Measurements from ENCODE around the gene BRCA2.

BRCA2 gene

GRCh38 chr13:32429433-32429909, 114.2 kb downstream of the BRCA2 start:
- DNase-seq = no peak

- no peak for DNase-seq
Observed at GRCh38 chr13:32430018-32430747, 114.9 kb downstream of the BRCA2 start.

GRCh38 chr13:32431361-32431760, 116.1 kb downstream of the BRCA2 start:
- DNase-seq = no peak

- DNase-seq = no peak
Observed at GRCh38 chr13:32432856-32433255, 117.5 kb downstream of the BRCA2 start.

- no peak for DNase-seq
Observed at GRCh38 chr13:32438871-32439270, 123.6 kb downstream of the BRCA2 start.

DNA sequence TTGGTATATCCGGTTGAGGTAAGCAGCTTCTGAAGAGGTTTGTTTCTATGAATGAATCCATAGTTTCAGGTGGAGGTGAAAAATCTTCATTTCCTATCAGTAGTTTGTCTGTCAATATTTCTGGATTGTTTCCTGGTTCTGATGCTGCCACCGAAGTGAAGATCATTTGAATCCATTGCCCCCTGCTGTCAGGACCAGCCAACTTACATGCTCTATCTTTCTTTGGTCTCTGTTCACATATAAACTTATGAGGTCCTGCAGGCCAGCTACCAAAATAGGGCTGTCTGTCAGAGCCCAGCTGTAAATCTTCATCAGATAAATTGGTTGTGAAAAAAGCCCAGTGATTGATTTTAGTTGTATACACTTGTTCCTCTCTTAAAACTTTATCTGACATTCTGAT, 127.8 kb downstream of the BRCA2 start:
- DNase-seq = no peak

DNA sequence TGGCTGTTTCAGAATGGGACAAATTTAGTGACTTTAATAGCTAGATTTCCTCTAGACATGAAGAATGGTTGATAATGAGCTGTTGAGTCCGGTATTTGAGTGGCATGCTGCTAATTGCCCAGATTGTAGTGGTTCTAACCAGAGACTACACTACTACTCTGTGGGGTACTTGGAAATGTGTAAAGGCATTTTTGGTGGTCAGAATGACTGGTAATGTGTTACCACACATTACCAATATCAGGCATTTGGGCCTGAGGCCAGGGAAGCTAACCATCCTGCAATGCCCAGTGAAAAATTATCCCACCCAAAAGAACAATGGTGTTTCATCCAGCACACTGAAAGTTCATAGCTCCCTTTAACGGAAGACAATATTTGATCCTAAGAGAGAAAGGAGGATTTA, 130.2 kb downstream of the BRCA2 start:
- DNase-seq = no peak

DNA sequence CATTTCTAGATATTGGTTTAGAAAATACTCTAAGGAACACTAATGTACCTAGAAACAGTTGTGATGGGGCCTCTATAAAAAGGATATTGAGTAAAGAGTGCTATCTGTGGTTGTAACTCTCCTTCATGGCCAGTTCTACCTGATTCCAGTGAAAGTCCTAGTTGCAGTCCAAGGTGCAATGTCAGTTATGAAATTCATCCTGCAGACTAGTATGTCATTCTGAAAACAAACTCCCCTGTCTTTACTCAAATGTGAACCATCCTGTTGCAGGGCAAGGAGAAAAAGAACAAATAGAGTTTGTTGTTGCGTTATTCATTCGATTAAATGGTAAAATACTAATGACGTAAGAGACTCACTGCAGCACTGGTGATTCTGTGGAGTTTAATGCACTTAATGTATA, 130.9 kb downstream of the BRCA2 start:
- no peak for DNase-seq

DNA sequence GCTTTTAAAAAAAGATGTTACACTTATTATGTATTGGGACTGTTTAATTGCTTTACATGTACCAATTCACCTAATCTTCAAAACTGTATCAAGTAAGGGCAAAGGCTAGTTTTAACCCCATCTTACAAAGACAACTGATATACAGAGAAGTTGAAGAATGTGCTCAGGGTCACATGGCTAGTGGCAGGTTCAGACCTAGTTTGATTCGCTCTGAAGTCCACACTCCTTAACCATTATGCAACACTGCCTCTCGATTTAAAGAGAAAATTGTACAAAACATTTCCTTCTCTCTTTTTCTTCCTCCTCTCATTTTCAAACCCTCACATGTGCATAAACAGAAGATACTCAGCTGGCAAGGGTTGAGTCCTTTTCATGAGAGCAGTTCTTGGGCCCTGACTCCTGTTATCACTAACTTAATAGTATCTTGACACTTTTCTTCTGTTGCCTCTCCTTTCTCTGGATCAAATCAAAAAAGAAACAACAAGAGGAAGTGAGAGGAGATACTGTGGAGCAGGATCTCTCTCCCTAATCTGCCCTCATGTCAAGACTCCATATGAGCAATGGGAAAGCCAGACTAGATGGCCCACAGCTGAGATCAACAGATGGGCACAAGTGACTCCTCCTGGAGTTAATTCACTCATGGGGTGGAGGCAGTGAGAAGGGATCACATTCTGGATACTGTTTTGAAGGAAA, 131.6 kb downstream of the BRCA2 start:
- no peak for DNase-seq

- DNase-seq = no peak
Observed at GRCh38 chr13:32447894-32448623, 132.8 kb downstream of the BRCA2 start.

DNA sequence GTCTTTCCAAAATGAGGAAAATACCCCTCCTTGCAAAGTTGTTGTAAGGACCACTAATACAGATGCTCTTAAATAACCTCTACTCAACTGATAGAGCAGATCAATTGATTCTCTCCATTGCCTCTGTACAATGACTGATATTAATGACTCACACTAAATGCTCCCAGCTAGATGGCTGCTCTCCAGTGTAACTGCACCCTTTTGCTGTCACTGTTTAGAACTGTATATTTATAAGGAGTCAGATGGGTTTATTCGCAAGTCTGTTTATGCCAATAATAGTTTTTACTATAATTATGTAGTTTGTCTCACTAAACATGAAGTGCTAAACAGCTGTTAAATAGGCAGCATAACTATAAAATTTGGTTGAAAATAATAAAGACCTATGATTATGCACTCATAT, 133.7 kb downstream of the BRCA2 start:
- DNase-seq = no peak
